ENCODE results near the gene FEZ2.
A peak's percentile ranks its signal among the peaks of the same experiment; 100 is the strongest.

Gene FEZ2

DNA sequence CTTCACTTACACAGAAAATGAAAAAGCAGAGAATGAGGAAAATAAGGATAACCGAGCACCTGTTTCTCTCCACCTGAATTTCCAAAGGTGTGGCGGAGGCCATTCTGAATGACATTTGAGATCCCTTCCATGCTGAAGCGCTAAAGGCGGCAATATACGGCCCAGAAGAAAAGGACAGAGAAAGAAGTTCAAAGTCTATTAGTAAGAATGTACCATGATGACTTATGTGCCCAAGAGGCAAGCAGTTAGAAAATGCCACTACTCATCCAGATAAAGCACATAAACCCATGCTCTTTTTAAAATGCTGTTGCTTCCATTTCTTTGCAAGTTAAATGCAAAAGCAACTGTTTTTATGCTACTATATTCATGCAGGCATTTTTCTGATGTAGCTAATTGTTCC, 37.2 kb downstream of the FEZ2 start:
- no peak for DNase-seq

DNA sequence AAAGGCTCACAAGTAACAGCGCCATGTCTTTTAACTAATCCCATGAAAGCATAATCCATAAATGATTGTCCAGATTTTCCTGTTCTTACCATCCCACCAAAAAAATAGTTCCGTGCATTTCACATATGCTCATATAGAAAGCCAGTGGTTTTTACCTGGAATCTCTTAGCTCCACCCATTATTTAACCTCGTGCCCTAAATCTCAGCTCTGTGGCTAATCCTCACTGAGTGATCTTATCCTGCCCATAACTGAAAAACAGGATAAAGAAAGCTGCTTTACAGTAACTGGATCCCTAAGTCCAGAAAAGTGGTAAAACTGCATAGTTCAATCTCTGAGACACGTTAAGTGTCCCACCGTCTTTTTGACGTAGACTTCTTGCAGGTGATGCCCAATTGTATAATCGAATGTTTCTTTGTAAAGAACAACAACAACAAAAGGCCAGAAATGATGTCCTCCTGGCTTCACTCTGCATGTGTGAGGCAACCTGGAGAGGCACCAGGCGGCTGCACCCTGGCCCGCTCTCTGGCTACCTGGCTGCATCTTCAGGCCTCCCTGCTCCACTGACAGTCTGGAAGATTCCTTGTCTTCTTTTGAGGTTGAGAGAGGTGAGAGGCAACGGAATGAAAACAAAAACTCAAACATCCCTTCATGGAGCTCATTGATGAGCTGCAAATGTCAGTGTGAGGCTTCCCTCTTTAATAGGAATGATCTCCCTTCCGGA, 38.6 kb downstream of the FEZ2 start:
- no peak for DNase-seq

DNA sequence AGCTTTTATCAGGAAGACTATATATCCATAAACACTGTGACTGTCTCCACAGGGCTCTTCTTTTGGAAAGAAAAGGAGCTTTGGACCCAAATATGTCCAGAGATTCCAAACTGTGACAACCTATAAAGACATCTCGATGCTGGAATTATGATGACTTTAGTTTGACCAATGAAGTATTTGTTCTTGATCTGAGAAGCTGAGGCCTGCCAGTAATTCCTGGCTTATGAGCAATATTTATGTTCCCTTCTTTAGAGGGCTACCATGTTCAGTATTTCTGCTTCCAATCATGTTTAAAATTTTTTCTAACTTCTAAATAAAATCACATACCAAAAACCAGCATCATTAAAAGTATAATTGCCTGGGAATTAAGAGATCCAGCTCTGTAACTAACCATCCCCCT, 41.1 kb downstream of the FEZ2 start:
- no peak for DNase-seq

DNA sequence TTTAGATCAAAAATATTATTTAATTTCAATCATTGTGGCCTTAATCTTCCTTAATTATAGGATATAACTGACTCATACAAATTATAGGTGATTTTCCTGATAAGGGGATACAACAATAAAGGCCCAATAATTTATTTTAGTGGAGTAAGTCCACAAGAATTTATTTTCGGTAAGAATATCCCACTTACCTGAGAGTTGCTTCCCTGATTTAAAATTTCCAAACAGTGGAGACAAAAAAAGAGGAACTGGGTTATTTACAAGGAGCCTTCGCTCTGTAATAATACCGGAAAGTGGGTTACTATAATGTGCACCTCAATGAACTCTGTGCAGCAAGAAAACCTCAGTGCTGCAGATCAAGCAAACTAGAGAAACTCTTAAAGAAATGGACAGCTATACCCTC, 42.2 kb downstream of the FEZ2 start:
- no peak for DNase-seq

DNA sequence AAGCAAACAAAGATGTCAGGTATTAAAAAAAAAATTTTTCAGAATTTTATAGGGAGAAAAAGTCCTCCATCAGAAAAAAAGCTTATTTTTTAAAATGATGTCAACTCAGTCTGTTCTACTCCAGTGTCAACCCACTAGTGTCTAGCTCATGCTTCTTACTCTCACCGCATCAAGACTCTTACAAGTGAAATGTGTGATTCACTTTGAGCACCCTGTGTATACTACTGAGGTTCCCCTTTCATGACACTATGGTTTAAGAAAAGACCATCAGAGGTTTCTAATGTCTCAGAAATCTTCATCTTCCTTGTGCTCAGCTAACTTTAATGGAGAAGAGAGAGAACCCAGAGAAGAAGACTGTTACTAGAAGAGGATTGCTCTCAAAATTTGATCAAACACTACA, 43.4 kb downstream of the FEZ2 start:
- no peak for DNase-seq

DNA sequence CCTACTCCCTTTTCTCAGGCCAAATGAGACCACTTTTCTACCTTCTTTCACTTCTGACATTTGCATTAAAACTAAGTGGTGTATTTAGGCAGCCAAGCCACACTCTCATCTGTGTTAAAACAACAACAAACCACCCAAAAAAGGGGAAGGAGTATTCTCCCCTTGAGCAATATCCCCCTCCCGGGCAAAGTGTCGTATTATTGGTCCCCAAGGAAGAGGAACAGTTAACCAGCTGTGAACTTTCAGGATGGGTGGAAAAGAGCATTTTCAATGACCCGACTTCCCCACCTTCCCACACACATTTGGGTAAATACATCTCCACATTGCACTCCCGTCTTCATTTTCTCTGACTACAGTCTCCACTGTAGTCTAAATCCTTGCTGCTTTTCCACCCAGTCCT, 44.3 kb downstream of the FEZ2 start:
- no peak for DNase-seq

DNA sequence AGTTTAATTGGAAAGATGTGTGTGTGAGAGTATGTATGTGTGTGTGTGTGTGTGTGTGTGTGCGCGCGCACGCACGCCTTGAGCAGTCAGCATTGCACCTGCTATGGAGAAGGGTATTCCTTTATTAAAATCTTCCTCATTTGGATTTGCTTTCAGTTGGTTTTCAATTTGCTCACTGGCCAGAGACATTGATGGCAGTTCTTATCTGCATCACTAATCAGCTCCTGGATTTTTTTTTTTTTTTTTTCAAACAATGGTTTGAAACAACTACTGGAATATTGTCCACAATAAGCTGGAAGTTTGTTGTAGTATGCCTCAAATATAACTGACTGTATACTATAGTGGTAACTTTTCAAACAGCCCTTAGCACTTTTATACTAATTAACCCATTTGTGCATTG, 48.0 kb downstream of the FEZ2 start:
- DNase-seq: no peak

DNA sequence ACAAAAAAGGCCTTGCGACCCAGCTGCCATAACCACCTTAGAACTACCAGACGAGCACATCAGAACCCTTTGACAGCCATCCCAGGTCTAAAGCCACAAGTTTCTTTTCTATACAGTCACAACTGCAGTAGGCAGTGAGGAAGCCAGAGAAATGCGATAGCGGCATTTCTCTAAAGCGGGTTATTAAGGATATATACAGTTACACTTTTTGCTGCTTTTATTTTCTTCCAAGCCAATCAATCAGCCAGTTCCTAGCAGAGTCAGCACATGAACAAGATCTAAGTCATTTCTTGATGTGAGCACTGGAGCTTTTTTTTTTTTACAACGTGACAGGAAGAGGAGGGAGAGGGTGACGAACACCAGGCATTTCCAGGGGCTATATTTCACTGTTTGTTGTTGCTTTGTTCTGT, 48.8 kb downstream of the FEZ2 start:
- DNase-seq: no peak

DNA sequence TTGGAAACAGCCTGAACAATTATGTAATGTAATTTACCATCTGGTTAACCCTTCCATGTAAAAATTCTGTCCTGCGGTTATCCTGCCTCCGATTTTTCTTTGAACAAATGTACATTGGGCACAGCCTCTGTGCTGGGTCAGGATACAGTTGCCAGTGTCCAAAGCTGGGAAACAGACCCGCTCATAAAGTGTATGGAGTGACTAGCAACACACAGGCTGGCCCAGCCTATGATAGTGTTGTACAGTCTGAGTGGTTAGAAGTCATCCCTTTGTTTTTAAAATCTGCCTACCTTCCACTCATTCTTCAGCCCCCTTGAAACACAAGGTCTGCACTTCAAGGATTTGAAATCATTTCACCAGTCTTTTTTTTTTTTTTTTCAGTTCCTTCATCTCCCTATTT, 50.1 kb downstream of the FEZ2 start:
- no peak for DNase-seq

DNA sequence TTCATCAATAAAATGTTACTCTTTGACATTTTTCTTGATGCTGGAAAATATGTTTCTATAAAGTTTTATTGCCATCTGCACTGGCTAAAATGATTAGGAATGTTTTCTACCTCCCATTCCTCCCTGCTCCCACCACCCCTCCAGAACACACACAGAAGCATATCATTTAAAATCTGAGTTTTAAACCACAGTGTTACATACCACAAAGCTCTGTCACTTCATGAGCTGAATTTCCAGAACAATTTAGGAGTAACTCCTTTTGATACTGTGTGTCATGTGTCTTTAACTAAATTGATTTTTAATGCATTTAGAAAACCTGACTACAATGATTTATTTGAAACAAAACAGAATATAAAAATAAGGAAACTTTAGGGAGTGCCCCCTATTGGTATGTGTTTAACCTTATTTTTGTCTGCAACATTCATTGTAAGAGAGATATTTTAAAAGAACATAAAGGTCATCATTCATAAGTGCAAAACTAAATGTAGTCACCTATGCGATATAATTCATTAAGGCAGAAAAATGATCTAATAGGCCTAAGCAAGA, 52.0 kb downstream of the FEZ2 start:
- DNase-seq: no peak

DNA sequence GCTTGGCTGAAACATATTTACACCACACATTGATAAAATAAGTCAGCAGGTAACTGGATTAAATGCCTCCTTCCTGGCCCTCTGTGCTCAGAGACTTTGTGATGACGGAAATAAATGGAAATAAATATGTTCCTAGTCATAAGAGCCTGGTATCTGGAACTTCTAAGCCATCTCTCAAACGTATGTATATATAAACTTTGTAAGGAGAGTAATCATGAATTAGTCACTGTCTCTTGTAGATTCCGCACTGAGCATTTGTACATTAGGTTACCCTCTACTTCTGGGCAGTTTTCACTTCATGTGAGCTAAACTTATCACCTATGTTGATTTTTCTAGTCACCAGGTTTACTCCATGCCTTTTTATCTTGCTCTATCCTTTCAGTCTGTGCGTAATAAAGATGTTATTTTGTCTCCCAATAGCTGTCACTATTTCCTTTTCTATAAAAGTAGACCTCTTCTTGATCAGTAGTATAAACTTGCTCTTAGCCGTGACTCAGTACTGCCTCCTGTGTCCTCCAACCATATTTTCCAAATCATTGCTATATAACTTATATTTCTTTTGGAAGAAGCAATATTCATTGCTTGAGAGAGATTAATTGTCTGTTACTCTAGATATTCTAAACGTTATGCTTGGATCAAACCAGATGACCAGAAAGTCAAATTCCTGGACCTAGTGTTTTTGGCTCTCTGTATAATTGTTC, 53.2 kb downstream of the FEZ2 start:
- no peak for DNase-seq

DNA sequence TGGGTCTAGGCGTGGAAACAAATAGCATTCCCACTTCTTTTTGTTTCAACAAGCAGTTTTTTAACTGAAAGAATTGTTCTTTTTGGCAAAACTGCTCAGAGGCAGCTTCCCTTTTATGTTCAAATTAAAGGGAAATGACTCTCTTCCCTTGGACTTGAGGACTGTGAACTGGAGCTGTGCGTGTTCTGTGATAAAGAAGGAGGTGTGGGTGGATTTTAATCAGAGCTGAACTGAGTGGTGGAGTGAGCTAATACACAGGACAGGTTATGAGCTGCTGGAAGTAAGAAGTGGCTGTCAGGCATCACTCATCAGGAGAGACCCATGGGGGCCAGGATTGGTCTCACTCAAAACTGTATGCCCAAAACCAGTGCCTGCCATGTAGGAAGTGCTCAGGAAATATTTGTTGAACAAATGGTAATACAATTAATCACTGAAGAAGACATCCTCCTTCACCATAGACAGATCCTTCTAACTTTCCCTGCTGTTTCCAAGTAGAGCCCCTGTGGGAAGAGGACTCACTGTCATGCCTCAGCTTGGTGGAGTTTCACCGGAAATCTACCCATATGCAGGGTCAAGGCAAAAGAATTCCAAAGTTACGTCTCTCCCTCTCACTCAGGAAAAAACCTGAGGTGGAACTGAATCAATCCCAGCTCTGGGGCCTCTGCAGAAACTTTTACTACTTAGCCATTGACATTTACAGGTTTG, 55.9 kb downstream of the FEZ2 start:
- no peak for DNase-seq

DNA sequence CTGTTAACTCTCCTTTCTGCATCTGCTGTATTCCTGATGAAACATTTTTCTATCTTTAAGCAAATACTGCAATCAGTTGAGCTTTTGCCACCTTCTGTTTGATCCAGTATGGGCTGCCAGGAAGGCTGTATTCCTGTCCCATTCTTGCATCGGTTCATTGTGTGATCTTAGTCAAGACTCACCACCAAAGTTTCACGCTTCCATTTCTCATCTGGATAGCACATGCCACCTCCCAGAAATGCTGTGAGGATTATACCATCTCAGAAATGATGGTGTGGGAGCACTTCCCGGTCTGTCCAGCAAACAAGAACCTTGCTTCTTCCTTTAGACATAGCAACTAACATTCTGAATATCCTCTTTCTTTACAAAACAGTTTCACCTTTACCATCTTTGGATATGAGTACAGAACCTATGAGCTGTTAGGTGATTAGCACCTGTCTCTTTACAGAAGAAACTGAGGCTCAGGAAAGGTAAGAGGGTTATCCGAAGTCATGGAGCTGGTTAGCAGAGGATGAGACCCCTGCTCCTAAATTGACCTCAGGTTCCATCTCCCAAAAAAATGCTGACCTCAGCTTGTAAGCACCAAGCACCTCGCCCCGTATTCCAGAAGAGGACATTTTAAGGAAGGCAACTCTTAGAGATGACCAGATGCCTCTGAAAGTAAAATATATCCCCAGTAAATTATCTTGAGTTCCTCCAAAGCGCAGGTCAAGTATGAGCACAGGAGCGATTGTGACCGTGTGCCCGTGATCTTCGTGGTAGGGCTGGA, 56.8 kb downstream of the FEZ2 start:
- DNase-seq: no peak

DNA sequence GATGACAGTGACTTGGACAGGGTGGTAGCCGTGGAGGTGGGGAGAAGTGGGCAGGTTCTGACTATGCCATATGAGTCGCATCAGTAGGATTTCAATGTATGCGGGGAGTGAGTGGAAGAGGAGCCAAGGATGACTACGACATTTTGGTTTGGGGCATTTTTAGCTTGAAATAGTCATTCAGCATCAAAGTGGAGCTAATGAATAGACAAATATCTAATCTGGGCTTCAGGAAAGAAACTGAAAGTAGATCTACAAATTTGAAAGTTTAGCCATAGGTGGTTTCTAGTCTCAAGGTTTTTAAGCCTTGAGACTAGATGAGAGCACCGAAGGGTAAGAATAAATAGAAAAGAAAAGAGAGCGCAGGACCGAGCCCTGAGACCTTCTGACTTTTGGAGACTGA, 58.3 kb downstream of the FEZ2 start:
- DNase-seq: no peak

DNA sequence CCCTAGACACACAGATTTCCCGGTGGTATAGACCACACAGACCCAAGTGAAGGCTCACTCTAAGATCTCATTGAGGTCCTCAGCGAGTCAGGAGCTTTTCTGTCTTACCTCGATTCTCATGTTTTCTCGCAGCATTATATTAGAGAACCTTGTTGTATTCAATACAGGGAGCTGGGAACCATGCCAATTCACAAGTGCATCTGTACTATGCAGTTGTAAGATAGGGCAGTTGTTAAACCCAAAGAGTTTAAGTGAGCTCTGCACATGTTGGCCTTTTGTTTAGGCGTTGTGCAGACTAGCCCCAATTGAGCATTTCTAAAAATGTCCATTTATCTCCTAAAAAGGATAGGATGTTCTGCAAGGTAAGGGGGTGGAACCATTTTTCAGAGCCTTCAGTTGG, 59.6 kb downstream of the FEZ2 start:
- DNase-seq: peak; percentile 68

DNA sequence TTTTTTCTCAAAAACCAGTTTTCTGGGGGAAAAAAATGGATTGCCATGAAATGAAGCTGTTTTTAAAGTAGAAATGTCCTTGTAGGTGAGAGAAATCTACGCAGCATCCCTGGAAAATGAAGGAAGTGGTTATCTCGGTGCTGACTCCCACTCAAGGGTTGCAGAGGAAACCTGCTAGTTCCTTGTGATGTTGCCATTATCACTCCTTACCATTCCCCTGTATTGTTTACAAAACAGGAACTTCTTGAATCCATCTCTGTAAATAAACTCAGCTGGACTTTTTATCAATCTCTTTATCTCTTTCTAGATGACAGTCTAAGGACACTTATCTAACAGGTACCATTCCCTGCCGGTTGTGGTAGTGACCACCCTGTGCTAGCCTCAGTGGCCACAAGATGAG, 61.2 kb downstream of the FEZ2 start:
- no peak for DNase-seq

DNA sequence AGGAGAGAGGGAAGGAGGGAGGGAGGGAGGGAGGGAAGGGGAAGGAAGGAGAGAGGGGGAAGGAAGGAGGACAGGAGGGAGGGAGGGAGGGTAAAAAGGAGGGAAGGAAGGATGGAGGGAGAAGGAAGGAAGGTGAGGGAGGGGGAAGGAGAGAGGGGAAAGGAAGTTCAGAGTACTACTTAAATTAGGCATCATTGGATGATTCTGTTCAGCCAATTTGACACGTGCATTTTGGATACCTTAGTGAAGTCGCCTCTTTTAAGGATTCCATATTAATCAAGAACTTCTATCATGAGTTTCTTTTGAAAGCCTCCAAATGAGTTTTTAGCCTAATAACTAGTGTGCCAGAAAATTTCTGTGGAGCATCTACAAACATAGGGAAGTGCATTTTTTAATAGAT, 62.9 kb downstream of the FEZ2 start:
- no peak for DNase-seq

DNA sequence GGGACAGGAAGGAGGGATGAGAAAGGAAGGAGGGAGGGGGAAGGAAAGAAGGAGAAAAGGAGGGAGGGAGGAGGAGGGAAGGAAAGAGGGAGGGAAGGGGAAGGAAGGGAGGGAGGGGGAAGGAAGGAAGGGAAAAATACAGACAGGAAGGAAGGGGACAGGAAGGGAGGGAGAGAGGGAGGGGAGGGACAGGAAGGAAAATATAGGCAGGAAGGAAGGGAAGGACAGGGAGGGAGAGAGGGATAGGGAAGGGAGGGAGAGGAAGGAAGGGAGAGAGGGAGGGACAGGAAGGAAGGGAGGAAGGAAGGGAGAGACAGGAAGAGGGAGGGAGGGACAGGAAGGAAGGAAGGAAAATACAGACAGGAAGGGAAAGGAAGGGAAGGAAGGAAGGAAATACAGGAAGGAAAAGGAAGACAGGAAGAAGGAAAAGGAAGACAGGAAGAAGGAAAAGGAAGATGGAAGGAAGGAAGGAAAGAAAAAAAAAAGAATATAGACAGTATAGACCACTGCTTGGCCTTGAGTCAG, 63.6 kb downstream of the FEZ2 start:
- DNase-seq: no peak

DNA sequence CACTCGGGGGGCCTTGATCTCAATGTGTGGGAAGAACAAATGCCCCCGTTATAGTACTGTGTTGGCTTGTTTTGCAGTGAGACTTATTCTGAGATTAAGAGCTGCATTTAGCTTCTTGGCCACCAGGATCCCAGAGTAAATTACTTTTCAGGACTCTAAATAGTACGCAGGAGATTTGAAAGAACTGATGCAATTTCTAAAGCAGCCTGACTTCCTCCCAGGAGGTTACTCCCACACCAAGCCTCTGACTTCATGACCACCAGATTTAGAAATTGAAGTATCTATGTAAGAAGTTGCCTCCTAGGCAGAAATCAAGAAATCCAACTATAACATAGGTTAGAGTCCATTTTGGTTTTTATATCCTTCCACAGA, 67.0 kb downstream of the FEZ2 start:
- no peak for DNase-seq

DNA sequence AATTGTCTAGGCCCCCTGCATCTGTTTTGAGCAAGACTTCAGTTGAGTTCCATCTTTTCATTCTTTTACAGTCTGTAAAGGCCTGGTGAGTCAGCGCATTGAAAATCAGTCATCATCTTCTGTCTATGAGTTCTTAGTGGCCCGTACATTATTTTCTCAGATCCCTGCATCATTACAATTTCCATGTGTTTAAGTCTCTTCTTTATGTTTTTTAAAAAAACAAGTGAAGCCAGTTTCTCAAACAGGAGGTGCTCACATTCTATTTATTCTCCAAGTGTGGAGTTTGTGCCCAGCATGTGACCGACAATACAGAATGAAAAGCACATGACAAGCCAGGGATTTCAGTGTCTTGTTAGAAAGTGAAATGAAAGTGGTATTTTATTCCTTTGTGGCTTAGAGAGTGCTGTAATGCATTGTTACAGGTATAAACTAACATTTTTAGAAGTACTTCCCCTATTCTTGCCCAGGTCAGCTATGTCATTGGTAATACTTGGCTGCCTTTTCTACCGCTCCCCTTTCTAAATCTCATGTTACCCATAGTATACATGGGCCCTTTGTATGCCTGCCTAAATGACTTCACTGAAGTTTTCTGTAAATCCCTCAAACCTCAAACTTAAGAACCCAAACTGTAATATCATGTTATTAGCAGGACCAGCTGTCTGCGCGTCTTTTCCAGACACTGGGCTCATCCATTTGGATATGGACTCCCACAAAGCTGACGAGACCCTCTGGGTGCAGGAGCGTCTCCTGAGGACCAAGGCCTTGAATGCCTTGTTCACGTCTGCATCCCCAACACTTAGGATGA, 67.6 kb downstream of the FEZ2 start:
- DNase-seq: no peak

DNA sequence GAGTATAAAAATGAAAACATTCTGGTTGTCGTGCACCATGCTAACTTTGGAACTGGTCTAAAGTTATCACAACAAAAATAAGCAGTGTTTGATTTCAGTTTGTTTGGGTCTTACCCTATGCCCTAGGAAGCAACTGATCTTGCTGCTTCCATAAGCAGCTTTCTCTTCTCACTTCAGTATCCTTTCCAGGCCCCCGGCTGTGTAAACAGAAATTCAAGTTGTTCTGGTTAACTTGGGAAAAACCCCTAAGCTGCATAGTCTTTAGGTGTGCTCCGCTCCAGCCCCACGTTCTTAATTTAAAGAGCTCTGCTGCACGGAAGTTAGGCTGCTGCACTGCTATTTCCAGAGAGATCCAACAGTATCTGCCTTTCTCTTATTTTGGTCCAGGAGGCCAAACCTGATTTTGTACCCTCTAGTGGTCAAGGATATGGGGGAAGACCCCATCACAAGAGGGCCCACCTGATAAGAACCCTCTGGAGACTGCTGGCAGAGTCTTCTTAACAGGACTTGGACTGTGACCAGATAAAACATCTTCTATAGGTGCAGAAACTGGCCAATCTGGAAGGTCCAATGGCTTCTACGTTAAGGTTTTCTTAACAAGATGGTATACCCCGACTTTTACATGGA, 69.1 kb downstream of the FEZ2 start:
- no peak for DNase-seq

DNA sequence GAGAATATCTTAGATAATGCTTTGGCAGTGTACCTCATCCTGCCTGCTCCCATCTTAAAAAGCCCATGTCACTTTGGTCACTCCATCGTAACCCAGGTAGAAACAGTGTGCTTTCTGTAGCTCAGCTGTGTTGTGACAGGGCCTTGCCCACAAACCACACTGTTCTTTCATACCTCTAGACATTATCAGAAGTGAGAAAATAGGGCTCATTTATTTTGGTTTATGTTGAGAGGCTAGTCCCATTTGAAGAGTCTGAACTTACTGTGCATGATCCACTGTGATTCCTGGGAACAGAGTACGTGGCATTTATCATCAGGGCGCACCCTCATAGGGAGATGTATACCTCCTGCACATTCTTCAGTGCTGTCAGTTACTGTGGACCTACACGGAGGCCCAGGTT, 69.7 kb downstream of the FEZ2 start:
- no peak for DNase-seq
